Keratinocyte (primary cell): ENCODE results near the gene TMEM184A.

Source experiments
- CTCF ChIP-seq, 3 experiments: IDR thresholded peaks in 1 of 3; conservative IDR thresholded peaks in 1 of 3; optimal IDR thresholded peaks in 1 of 3; 2 replicates in 2 of 3; 3 replicates in 1 of 3; pipeline versions ENCODE3 to v1.5.1; 2011; ENCODE audit warnings: low read length in 3 of 3, mild to moderate bottlenecking in 3 of 3, moderate library complexity in 2 of 3, control low read depth in 1 of 3, inconsistent platforms in 1 of 3; ENCODE audit not compliant: insufficient read depth in 2 of 3; ENCODE audit errors: extremely low read depth in 1 of 3
- EZH2 ChIP-seq: IDR thresholded peaks from one replicate; pipeline ENCODE4 v1.6.1; 2012; ENCODE audit warnings: inconsistent platforms, mild to moderate bottlenecking, low read length, moderate library complexity

- TF ChIP-seq CTCF (optimal IDR thresholded peaks at IDR 0.05 in 1 of 3, IDR thresholded peaks at IDR 0.05 in 1 of 3, conservative IDR thresholded peaks at IDR 0.05 in 1 of 3; ENCODE audit: extremely low read depth in 1 of 3, insufficient read depth in 2 of 3, low read length in 3 of 3) (no peak), EZH2 (no peak)
These were observed 43.8 kb upstream of the TMEM184A start for GRCh38 chr7:1599640-1600395.
